Measurements from ENCODE around the gene GUCA1A. TPM values are rescaled to one million over a fixed set of nuclear protein-coding genes. Genes with fewer than 3 reads are reported as not detected.

Gene GUCA1A
- total RNA-seq, 1 experiment from 2014 or later = not detected

DNA sequence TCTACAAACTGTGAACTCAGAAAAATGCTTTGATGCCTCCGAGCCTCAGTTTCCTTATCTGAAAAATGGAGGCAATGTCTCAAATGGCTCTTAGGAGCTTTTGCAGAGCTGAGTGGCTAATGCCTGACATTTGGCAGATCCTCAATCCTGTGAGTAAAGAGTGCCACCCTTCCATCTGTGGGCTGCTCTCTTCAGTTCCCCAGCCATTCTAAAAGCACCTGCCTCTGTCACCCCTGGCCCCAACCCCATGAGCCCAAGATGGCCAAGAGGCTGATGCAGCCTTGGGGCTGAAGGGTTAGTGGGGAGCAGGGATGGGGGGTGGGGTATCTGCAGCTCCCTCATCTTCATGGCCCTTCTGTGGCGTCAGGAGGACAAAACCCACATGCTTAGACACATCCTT, 14.5 kb upstream of the GUCA1A start:
- no peak overlapping the region for H3K4me3 ChIP-seq (ENCODE audit: low read depth in 2 of 2, low read length in 2 of 2)
- TF ChIP-seq TCF7L2 (IDR thresholded peaks at IDR 0.05; ENCODE audit: low read depth, low read length) = no peak
- intact Hi-C loops (cut with micrococcal nuclease; ENCODE audit: unreplicated experiment) = no loop called here
- H3K27me3 ChIP-seq (ENCODE audit: control insufficient read depth, insufficient read depth, low read length) = no peaks in the 10 kb centered on the region
- no peak overlapping the region for H3K27ac ChIP-seq (ENCODE audit: low read length)
- POLR2A ChIA-PET = no interaction called here
- no peaks in the 10 kb centered on the region for H3K36me3 ChIP-seq (ENCODE audit: control insufficient read depth, insufficient read depth, low read length)
- BruUV-seq (replicated peaks) = no TSS peak
- in situ Hi-C loops (cut with HindIII; ENCODE audit: low pct_unique_long_range_greater_than_20kb, low sequenced_read_pairs) = no loop called here
- no peaks in the 10 kb centered on the region for H3K9me3 ChIP-seq (ENCODE audit: control insufficient read depth, insufficient read depth, low read depth, low read length)
- no peak for ATAC-seq
- DNase-seq (ENCODE audit: low read depth, low spot score) = no peak
- H3K4me1 ChIP-seq (ENCODE audit: control insufficient read depth, insufficient read depth, low read length) = no peaks in the 10 kb centered on the region
- CTCF ChIA-PET = no interaction called here

DNA sequence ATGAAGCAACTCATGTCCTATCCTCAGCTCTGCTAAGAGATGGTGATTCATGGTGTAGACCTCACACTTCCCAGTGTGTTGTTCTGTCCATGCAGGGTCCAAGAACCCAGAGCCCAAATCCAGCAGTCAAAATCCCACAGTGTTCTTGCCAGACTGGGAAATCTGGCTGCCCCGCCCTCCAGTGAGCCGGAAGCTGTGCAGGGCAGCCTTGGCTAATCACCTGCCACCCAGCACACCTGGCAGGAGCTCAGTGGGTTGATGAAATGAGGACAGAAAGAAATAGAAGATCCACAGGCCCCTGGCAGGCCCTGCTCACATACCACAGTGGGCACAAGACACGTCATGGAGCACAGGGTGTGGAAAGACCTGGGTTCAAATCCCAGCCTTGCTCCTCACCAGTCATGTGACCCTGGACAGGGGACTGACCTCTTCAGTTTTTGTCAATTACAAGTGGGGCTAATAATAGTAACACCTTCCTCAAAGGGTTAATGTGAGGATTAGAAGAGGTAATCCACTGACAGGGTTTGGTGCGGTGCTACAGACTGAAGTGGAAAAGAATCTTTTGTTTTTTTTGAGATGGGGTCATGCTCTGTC, 13.6 kb upstream of the GUCA1A start:
- ChIA-PET CTCF (no interaction called here), POLR2A (no interaction called here)
- no peak for DNase-seq (ENCODE audit: low read depth, low spot score)
- H3K27me3 ChIP-seq (ENCODE audit: control insufficient read depth, insufficient read depth, low read length) = no peaks in the 10 kb centered on the region
- intact Hi-C loops (cut with micrococcal nuclease; ENCODE audit: unreplicated experiment) (no loop called here), in situ Hi-C loops (cut with HindIII; ENCODE audit: low pct_unique_long_range_greater_than_20kb, low sequenced_read_pairs) (no loop called here)
- no peak overlapping the region for H3K27ac ChIP-seq (ENCODE audit: low read length)
- no TSS peak for BruUV-seq (replicated peaks)
- H3K4me1 ChIP-seq (ENCODE audit: control insufficient read depth, insufficient read depth, low read length) = no peaks in the 10 kb centered on the region
- no peaks in the 10 kb centered on the region for H3K36me3 ChIP-seq (ENCODE audit: control insufficient read depth, insufficient read depth, low read length)
- H3K9me3 ChIP-seq (ENCODE audit: control insufficient read depth, insufficient read depth, low read depth, low read length) = no peaks in the 10 kb centered on the region
- no peak for ATAC-seq
- TF ChIP-seq TCF7L2 (IDR thresholded peaks at IDR 0.05; ENCODE audit: low read depth, low read length) (no peak), REST (IDR thresholded peaks at IDR 0.05; ENCODE audit: insufficient read depth in 1 of 2, low read depth in 2 of 2, low read length in 1 of 2) (no peak), SIN3A (IDR thresholded peaks at IDR 0.05; ENCODE audit: borderline replicate concordance, insufficient read depth, low read depth, low read length) (no peak), POLR2AphosphoS5 (IDR thresholded peaks at IDR 0.05; ENCODE audit: low read depth, low read length) (no peak)
- TF ChIP-seq, protein P1, sequence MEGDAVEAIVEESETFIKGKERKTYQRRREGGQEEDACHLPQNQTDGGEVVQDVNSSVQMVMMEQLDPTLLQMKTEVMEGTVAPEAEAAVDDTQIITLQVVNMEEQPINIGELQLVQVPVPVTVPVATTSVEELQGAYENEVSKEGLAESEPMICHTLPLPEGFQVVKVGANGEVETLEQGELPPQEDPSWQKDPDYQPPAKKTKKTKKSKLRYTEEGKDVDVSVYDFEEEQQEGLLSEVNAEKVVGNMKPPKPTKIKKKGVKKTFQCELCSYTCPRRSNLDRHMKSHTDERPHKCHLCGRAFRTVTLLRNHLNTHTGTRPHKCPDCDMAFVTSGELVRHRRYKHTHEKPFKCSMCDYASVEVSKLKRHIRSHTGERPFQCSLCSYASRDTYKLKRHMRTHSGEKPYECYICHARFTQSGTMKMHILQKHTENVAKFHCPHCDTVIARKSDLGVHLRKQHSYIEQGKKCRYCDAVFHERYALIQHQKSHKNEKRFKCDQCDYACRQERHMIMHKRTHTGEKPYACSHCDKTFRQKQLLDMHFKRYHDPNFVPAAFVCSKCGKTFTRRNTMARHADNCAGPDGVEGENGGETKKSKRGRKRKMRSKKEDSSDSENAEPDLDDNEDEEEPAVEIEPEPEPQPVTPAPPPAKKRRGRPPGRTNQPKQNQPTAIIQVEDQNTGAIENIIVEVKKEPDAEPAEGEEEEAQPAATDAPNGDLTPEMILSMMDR (IDR thresholded peaks at IDR 0.05) = no peak
- H3K4me3 ChIP-seq (ENCODE audit: low read depth in 2 of 2, low read length in 2 of 2) = no peak overlapping the region

DNA sequence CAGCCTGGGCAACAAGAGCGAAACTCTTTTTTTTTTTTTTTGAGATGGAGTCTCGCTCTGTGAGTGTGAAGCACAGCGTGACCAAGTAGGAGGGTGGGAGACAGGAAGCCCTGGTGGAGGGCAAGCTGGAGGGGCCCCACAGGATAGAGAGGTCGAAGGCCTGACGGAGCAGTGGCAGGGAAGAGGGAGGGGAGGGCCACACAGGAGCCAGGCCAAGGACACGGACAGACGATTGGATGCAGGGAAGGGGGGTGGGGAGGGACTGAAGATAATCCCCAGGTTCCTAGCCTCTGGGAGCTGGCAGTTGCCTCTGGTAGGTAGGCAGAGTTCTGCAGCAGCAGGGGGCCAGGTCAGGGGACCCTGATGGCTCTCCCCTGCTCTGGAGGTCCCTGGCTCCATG, 10.8 kb upstream of the GUCA1A start:
- in situ Hi-C loops (cut with HindIII; ENCODE audit: low pct_unique_long_range_greater_than_20kb, low sequenced_read_pairs) = no loop called here
- DNase-seq (ENCODE audit: low read depth, low spot score) (no peak), ATAC-seq (no peak)
- intact Hi-C loops (cut with micrococcal nuclease; ENCODE audit: unreplicated experiment) = no loop called here
- Histone ChIP-seq H3K27me3 (ENCODE audit: control insufficient read depth, insufficient read depth, low read length) (no peaks in the 10 kb centered on the region), H3K36me3 (ENCODE audit: control insufficient read depth, insufficient read depth, low read length) (no peaks in the 10 kb centered on the region), H3K27ac (ENCODE audit: low read length) (no peak overlapping the region), H3K4me3 (ENCODE audit: low read depth in 2 of 2, low read length in 2 of 2) (no peak overlapping the region), H3K9me3 (ENCODE audit: control insufficient read depth, insufficient read depth, low read depth, low read length) (no peaks in the 10 kb centered on the region), H3K4me1 (ENCODE audit: control insufficient read depth, insufficient read depth, low read length) (peaks cover 9% of the 10 kb centered on the region)
- no TSS peak for BruUV-seq (replicated peaks)
- no peak for TF ChIP-seq REST (IDR thresholded peaks at IDR 0.05; ENCODE audit: insufficient read depth in 1 of 2, low read depth in 2 of 2, low read length in 1 of 2)
- TF ChIP-seq, protein P1 (IDR thresholded peaks at IDR 0.05) = no peak
- TF ChIP-seq POLR2AphosphoS5 (IDR thresholded peaks at IDR 0.05; ENCODE audit: low read depth, low read length) = no peak
- TF ChIP-seq TCF7L2 (IDR thresholded peaks at IDR 0.05; ENCODE audit: low read depth, low read length) = no peak
- TF ChIP-seq SIN3A (IDR thresholded peaks at IDR 0.05; ENCODE audit: borderline replicate concordance, insufficient read depth, low read depth, low read length) = no peak
- POLR2A ChIA-PET = no interaction called here
- CTCF ChIA-PET = interaction anchor here (0.6 to 0.7 kb wide), 2 partner anchors 34 to 61 kb away, joined by 6 to 10 read pairs; no protein-coding TSS in a partner anchor

Measured in Panc1 (cell line).